CD4-positive, alpha-beta memory T cell (primary cell): ENCODE results near the gene GFM1. TPM values are rescaled to one million over a fixed set of nuclear protein-coding genes. Genes with fewer than 3 reads are reported as not detected.

ENCODE experiments used
- CTCF ChIA-PET: fragments of 350-600 bp; sonication (Branson Sonifier 250); formaldehyde crosslinking; loops from one replicate; lab custom pipeline; 2021; ENCODE audit warnings: inconsistent platforms; ENCODE audit not compliant: partially characterized antibody; lab: Charles Lee
- POLR2A ChIA-PET: fragments of 350-600 bp; sonication (Branson Sonifier 250); formaldehyde crosslinking; loops from one replicate; lab custom pipeline; 2021; ENCODE audit not compliant: partially characterized antibody; lab: Charles Lee
- DNase-seq, 5 donors: peaks; one replicate each; pipeline versions ENCODE4 v3.0.0 to v3.0.0-alpha.2; 2020 to 2022; ENCODE audit warnings: mixed read lengths in 1 of 5
- H3K27ac ChIP-seq: one replicate; pipeline ENCODE4 v1.7.0; 2013; ENCODE audit warnings: low read depth, low read length
- H3K27me3 ChIP-seq: 2 replicates; pipeline ENCODE4 v1.7.0; 2013; ENCODE audit warnings: mild to moderate bottlenecking, low read length, moderate library complexity; ENCODE audit not compliant: insufficient read depth
- H3K36me3 ChIP-seq: 2 replicates; pipeline ENCODE4 v1.7.0; 2013; ENCODE audit warnings: mild to moderate bottlenecking, low read length, moderate library complexity; ENCODE audit not compliant: insufficient read depth
- H3K4me1 ChIP-seq: 2 replicates; pipeline ENCODE4 v1.7.0; 2013; ENCODE audit warnings: mild to moderate bottlenecking, low read length, moderate library complexity; ENCODE audit not compliant: insufficient read depth
- H3K4me3 ChIP-seq, 2 donors: one replicate each; pipeline ENCODE4 v1.7.0; 2013; ENCODE audit warnings: low read length in 2 of 2, mild to moderate bottlenecking in 1 of 2
- H3K9me3 ChIP-seq, 2 donors: one replicate each; pipeline ENCODE4 v1.7.0; 2013; ENCODE audit warnings: low read length in 2 of 2, control low read depth in 1 of 2; ENCODE audit not compliant: control insufficient read depth in 1 of 2
- H3K27ac Mint-ChIP-seq, 7 donors: one replicate each; pipeline ENCODE4 v1.8.0; 2020 to 2021; ENCODE audit warnings: mixed read lengths in 7 of 7, mild to moderate bottlenecking in 6 of 7, inconsistent platforms in 3 of 7, moderate library complexity in 3 of 7
- H3K27me3 Mint-ChIP-seq, 2 donors: one replicate each; pipeline ENCODE4 v1.8.0; 2020 to 2021; ENCODE audit warnings: mixed read lengths in 2 of 2
- H3K36me3 Mint-ChIP-seq, 2 donors: one replicate each; pipeline ENCODE4 v1.8.0; 2020 to 2021; ENCODE audit warnings: mixed read lengths in 2 of 2, inconsistent platforms in 1 of 2, mild to moderate bottlenecking in 1 of 2
- H3K4me1 Mint-ChIP-seq, 4 donors: one replicate each; pipeline ENCODE4 v1.8.0; 2020 to 2021; ENCODE audit warnings: mixed read lengths in 4 of 4, mild to moderate bottlenecking in 1 of 4
- H3K4me3 Mint-ChIP-seq, 8 donors: one replicate each; pipeline ENCODE4 v1.8.0; 2020 to 2021; ENCODE audit warnings: mixed read lengths in 8 of 8, mild to moderate bottlenecking in 7 of 8, moderate library complexity in 6 of 8, inconsistent platforms in 3 of 8
- H3K9me3 Mint-ChIP-seq, 8 donors: one replicate each; pipeline ENCODE4 v1.8.0; 2020 to 2021; ENCODE audit warnings: mixed read lengths in 8 of 8, mild to moderate bottlenecking in 5 of 8, inconsistent platforms in 3 of 8, moderate library complexity in 1 of 8
- intact Hi-C: fragments of 100-400 bp; cut with micrococcal nuclease; formaldehyde crosslinking; loops from one replicate; pipeline ENCODE4 v1.15.1; 2023
- polyA plus RNA-seq, 2 donors: library from polyadenylated mRNA; unstranded; fragments of 300-500 nt; fragmentation: Illumina TruSeq; gene quantifications; one replicate each; pipeline ENCODE4 v1.2.3, GENCODE V29; 2021
- total RNA-seq, 2 experiments: library from RNA; stranded (reverse); gene quantifications; one replicate each; pipeline ENCODE4 v1.2.3, GENCODE V29; 2021

GFM1 gene
- total and polyA plus RNA-seq, 4 experiments from 2014 or later: 40.9 to 44.2 (median 43.2) TPM

GRCh38 chr3:158668506-158668905 lies 24.2 kb downstream of the GFM1 start:
- ChIA-PET POLR2A (no interaction called here), CTCF (interaction anchor here (1.4 to 2.2 kb wide), 2 partner anchors 9 to 24 kb away, joined by 5 to 9 read pairs; partner anchors contain the start of gene GFM1)
- DNase-seq: no peak
- Histone ChIP-seq H3K36me3 (peaks cover 35% of the 10 kb centered on the region), H3K27me3 (no peaks in the 10 kb centered on the region), H3K27ac (no peak overlapping the region), H3K4me1 (peaks cover 19% of the 10 kb centered on the region), H3K9me3 (no peaks in the 10 kb centered on the region), H3K4me3 (no peak overlapping the region)
- Mint-ChIP-seq H3K27ac (peak overlapping the region in 1 of 7 donors; percentile 37), H3K4me1 (peaks cover 12 to 32% (median 25%) of the 10 kb centered on the region in 4 donors), H3K4me3 (no peak overlapping the region), H3K27me3 (no peaks in the 10 kb centered on the region), H3K9me3 (no peaks in the 10 kb centered on the region), H3K36me3 (peaks cover 43 to 69% of the 10 kb centered on the region in 2 donors)
- intact Hi-C loops: no loop called here

- Mint-ChIP-seq H3K9me3 (no peaks in the 10 kb centered on the region), H3K4me1 (peaks cover 12 to 32% (median 22%) of the 10 kb centered on the region in 4 donors), H3K27me3 (no peaks in the 10 kb centered on the region), H3K36me3 (peaks cover 15 to 40% of the 10 kb centered on the region in 2 donors), H3K27ac (peak overlapping the region; percentile 81 to 97 (median 95)), H3K4me3 (peak overlapping the region; percentile 92 to 99 (median 96))
- no peak for DNase-seq
- H3K9me3 ChIP-seq: no peaks in the 10 kb centered on the region
- CTCF ChIA-PET: interaction anchor here (0.6 to 4.1 kb wide), 12 partner anchors 11 to 131 kb away, joined by 3 to 51 read pairs (median 6); partner anchors contain the start of gene GFM1
- POLR2A ChIA-PET: interaction anchor here (0.9 to 2.3 kb wide), 4 partner anchors 8 to 51 kb away, joined by 3 to 10 read pairs (median 6); partner anchors contain the start of gene GFM1
- intact Hi-C loops: loop anchor here (1.0 to 10.0 kb wide), 5 partner anchors 13 to 1893 kb away; partner anchors contain the start of genes GFM1 and KPNA4
- H3K27ac ChIP-seq: peak overlapping the region; percentile 63
- peaks cover 19% of the 10 kb centered on the region for H3K4me1 ChIP-seq
- no peaks in the 10 kb centered on the region for H3K27me3 ChIP-seq
- peaks cover 13% of the 10 kb centered on the region for H3K36me3 ChIP-seq
- peak overlapping the region; percentile 62 to 64 for H3K4me3 ChIP-seq
Measured at GRCh38 chr3:158671821-158672214, 27.5 kb downstream of the GFM1 start.

GRCh38 chr3:158672215-158673176 lies 28.2 kb downstream of the GFM1 start, which contains the start of gene LXN:
TSS of gene LXN (minus strand) at chr3:158672648. CDS start at chr3:158672478, 170 bp downstream.
- ChIA-PET CTCF (interaction anchor here (0.6 to 4.1 kb wide), 14 partner anchors 11 to 131 kb away, joined by 3 to 51 read pairs (median 6); partner anchors contain the start of gene GFM1), POLR2A (interaction anchor here (0.9 to 2.3 kb wide), 4 partner anchors 9 to 50 kb away, joined by 3 to 10 read pairs (median 6); partner anchors contain the start of gene GFM1)
- H3K4me1 ChIP-seq: peaks cover 19% of the 10 kb centered on the region
- Mint-ChIP-seq H3K4me3 (peak within 1 kb of the TSS; percentile 92 to 99 (median 96)), H3K4me1 (peaks cover 12 to 32% (median 22%) of the 10 kb centered on the region in 4 donors), H3K27me3 (no peaks in the 10 kb centered on the region), H3K27ac (peak within 1 kb of the TSS; percentile 81 to 97 (median 96)), H3K9me3 (no peaks in the 10 kb centered on the region), H3K36me3 (peaks cover 17 to 39% of the 10 kb centered on the region in 2 donors)
- no peaks in the 10 kb centered on the region for H3K9me3 ChIP-seq
- DNase-seq: peak; percentile 76 to 89 (median 79)
- intact Hi-C loops: loop anchor here (1.0 to 10.0 kb wide), 5 partner anchors 13 to 1892 kb away; partner anchors contain the start of genes GFM1 and KPNA4
- peaks cover 8% of the 10 kb centered on the region for H3K36me3 ChIP-seq
- H3K27me3 ChIP-seq: no peaks in the 10 kb centered on the region
- H3K4me3 ChIP-seq: peak within 1 kb of the TSS; percentile 62 to 64
- peak within 1 kb of the TSS; percentile 63 for H3K27ac ChIP-seq

- no peak overlapping the region for H3K4me3 ChIP-seq
- no peak overlapping the region for H3K27ac Mint-ChIP-seq
- no peaks in the 10 kb centered on the region for H3K4me1 ChIP-seq
- POLR2A ChIA-PET: interaction anchor here (0.7 kb wide), 1 partner anchor 45 kb away, joined by 4 read pairs; no protein-coding TSS in a partner anchor
- H3K9me3 ChIP-seq: no peaks in the 10 kb centered on the region
- H3K27me3 ChIP-seq: no peaks in the 10 kb centered on the region
- peaks cover 0 to 2% (median 0%) of the 10 kb centered on the region in 4 donors for H3K4me1 Mint-ChIP-seq
- H3K36me3 Mint-ChIP-seq: peaks cover 22 to 34% of the 10 kb centered on the region in 2 donors
- H3K9me3 Mint-ChIP-seq: no peaks in the 10 kb centered on the region
- H3K36me3 ChIP-seq: peaks cover 4% of the 10 kb centered on the region
- no peaks in the 10 kb centered on the region for H3K27me3 Mint-ChIP-seq
- DNase-seq: no peak
- H3K27ac ChIP-seq: no peak overlapping the region
- CTCF ChIA-PET: interaction anchor here (1.4 to 7.1 kb wide), 2 partner anchors 19 to 49 kb away, joined by 3 to 41 read pairs; no protein-coding TSS in a partner anchor
- intact Hi-C loops: loop anchor here (10.0 kb wide), 1 partner anchor 1886 kb away; the partner anchor contains the start of gene KPNA4
- H3K4me3 Mint-ChIP-seq: no peak overlapping the region
Measured at GRCh38 chr3:158678687-158679086, 34.4 kb downstream of the GFM1 start.

GRCh38 chr3:158679547-158680000 lies 35.2 kb downstream of the GFM1 start:
- H3K36me3 ChIP-seq: peaks cover 7% of the 10 kb centered on the region
- H3K27ac ChIP-seq: no peak overlapping the region
- H3K9me3 ChIP-seq: no peaks in the 10 kb centered on the region
- H3K4me3 ChIP-seq: no peak overlapping the region
- H3K4me1 Mint-ChIP-seq: peaks cover 0 to 2% (median 0%) of the 10 kb centered on the region in 4 donors
- H3K27ac Mint-ChIP-seq: no peak overlapping the region
- no peaks in the 10 kb centered on the region for H3K27me3 Mint-ChIP-seq
- intact Hi-C loops: loop anchor here (10.0 kb wide), 1 partner anchor 1885 kb away; the partner anchor contains the start of gene KPNA4
- H3K27me3 ChIP-seq: no peaks in the 10 kb centered on the region
- peaks cover 29 to 41% of the 10 kb centered on the region in 2 donors for H3K36me3 Mint-ChIP-seq
- CTCF ChIA-PET: interaction anchor here (1.4 to 7.1 kb wide), 2 partner anchors 20 to 48 kb away, joined by 3 to 41 read pairs; no protein-coding TSS in a partner anchor
- no peaks in the 10 kb centered on the region for H3K9me3 Mint-ChIP-seq
- H3K4me3 Mint-ChIP-seq: no peak overlapping the region
- no peak for DNase-seq
- POLR2A ChIA-PET: no interaction called here
- no peaks in the 10 kb centered on the region for H3K4me1 ChIP-seq

- no peaks in the 10 kb centered on the region for H3K27me3 ChIP-seq
- H3K36me3 Mint-ChIP-seq: peaks cover 35 to 52% of the 10 kb centered on the region in 2 donors
- POLR2A ChIA-PET: no interaction called here
- no peak overlapping the region for H3K27ac ChIP-seq
- H3K36me3 ChIP-seq: peaks cover 8% of the 10 kb centered on the region
- no peak overlapping the region for H3K4me3 Mint-ChIP-seq
- peaks cover 0 to 2% (median 0%) of the 10 kb centered on the region in 4 donors for H3K4me1 Mint-ChIP-seq
- intact Hi-C loops: no loop called here
- CTCF ChIA-PET: interaction anchor here (7.1 kb wide), 1 partner anchor 21 kb away, joined by 41 read pairs; no protein-coding TSS in a partner anchor
- no peaks in the 10 kb centered on the region for H3K9me3 ChIP-seq
- no peak overlapping the region for H3K27ac Mint-ChIP-seq
- H3K4me3 ChIP-seq: no peak overlapping the region
- H3K27me3 Mint-ChIP-seq: no peaks in the 10 kb centered on the region
- H3K9me3 Mint-ChIP-seq: no peaks in the 10 kb centered on the region
- no peaks in the 10 kb centered on the region for H3K4me1 ChIP-seq
- DNase-seq: no peak
Measured at GRCh38 chr3:158680861-158681260, 36.5 kb downstream of the GFM1 start.
